ENCODE measurements around the gene LACTBL1.
A peak's percentile ranks its signal among the peaks of the same experiment; 100 is the strongest.
"Not testable (repeated sequence)": the region's sequence is repeated elsewhere in the genome, so short reads cannot be mapped to it uniquely, and the experiment has no call there.

LACTBL1 gene

DNA sequence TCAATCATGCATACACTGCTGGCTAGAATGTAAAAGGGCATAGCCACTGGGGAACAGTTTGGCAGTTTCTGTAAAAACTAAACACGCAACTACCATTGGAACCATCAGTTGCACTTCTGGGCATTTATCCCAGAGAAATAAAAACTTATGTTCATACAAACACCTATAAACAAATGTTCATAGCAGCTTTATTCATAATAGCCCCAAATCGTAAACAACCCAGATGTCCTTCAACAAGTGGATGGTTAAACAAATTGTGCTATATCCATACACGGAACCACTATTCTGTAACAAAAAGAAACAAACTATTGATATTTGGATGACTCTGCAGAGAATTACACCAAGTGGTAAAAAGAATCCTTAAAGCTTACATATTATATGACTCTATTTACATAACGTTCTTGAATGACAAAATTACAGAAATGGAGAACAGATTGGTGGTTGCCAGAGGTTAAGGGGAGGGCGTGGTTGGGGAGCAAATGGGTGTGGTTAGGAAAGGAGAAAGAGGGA lies 22.8 kb downstream of the LACTBL1 start:
- no peak for DNase-seq (ENCODE audit: low read depth in 3 of 3, low spot score in 1 of 3)

GRCh38 chr1:22945171-22945570 lies 27.5 kb downstream of the LACTBL1 start:
- DNase-seq (ENCODE audit: low read depth in 3 of 3, low spot score in 1 of 3), result not testable (repeated sequence)

DNA sequence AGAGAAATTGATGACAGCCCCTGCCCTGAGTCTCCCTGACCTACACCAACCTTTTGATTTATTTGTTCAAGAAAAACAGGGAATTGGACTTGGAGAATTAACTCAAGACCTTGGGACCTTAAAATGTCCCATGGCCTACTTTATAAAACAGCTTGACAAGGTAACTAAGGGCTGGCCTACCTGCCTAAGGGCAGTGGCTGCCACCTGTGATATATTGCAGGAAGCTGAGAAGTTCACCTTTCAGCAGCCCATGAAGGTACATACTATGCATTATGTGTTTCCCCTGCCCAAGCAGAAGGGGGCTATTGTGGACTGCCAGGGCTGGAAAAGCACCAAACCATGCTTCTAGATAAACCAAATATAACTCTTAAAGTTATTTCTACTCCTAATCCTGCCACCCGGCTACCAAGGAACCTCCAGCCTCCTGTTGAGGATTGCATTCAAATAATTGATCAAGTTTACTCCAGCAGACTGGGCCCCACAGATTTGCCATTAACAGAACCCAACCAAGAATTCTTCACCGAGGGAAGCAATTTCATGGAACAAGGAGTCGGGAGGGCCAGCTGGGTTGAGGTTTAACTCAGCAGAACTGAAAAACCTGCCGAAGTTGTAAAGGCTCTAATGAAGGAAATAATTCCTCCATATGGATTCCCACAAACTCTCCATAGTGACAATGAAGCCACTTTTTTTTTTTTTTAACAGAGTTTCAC lies 28.2 kb downstream of the LACTBL1 start:
- DNase-seq (ENCODE audit: low read depth in 3 of 3, low spot score in 1 of 3), result no peak

- no peak for DNase-seq (ENCODE audit: low read depth in 3 of 3, low spot score in 1 of 3)
Measured at GRCh38 chr1:22941257-22941656, 31.4 kb downstream of the LACTBL1 start.

GRCh38 chr1:22936681-22937080 lies 36.0 kb downstream of the LACTBL1 start:
- no peak for DNase-seq (ENCODE audit: low read depth in 3 of 3, low spot score in 1 of 3)

DNA sequence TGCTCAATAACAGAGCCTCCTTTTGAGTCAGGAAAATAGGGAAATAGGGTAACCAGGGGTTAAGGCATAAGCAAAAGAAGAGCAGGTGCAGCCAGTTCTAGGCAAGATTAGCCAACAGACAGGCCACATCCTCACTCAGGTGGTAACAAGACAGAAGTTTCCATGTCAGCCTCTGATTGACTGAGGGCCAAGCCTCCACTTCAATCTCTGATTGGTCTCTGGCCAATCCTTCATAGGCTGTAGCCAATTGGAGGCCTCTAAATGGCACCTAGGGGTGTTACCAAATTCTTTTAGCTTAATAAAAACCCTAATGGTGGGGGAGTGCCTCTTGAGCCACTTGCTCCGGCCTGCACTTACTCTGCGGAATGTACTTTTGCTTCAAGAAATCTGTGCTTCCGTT lies 37.2 kb downstream of the LACTBL1 start:
- DNase-seq (ENCODE audit: low read depth in 3 of 3, low spot score in 1 of 3), result no peak

DNA sequence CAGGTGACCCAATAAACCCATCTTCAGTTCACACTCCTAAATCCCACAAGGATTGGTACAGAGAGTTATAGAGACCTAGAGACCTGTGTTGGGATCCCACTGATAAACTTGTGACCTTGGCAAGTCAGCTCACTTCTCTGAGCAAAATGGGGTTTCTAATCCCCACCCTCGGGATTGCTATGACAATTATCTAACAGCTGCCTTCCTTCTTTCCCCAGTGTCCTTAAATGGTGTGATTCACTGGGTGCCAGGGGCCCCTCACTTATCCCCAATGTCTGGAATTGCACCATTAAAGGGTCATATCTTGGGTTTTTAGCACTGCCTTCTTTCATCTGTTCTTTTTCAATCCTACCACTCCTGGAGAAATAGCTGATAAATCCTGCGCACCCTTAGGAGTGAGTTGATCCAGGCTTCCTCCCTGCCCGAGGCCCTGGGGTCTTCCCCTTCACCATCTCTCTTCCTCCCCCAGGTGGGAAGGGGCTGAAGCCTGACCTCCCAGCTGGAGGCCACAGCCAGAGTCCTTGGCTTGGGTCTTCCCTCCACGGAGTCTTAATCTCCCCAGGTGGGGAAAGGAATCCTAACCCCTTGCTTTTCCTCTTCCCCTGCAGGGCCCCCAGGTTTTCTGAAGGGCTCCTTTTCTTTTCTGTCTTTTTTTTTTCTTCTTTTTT lies 39.7 kb downstream of the LACTBL1 start:
- DNase-seq (ENCODE audit: low read depth in 3 of 3, low spot score in 1 of 3), result no peak

GRCh38 chr1:22930240-22930912 lies 42.3 kb downstream of the LACTBL1 start:
- peak in 1 of 3 donors; percentile 5 for DNase-seq (ENCODE audit: low read depth in 3 of 3, low spot score in 1 of 3)

DNA sequence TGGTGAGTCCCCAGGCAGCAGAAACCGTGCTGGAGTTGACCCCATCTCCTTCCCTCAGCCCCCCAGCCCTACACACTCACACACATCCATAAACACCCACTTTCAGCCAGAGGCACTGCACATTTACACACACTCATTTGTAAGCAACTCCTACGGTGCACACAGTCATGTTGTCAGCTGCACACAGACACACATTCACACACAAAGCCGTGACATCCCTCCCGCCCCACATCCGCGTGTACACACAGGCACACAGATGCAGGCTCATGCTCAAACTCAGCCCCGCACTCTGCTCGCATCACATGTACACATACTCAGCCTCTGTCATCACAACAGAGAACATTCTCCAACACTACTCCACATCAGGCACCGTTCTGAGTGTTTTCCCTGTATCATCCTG lies 47.6 kb downstream of the LACTBL1 start:
- DNase-seq (ENCODE audit: low read depth in 3 of 3, low spot score in 1 of 3), result no peak

- no peak for DNase-seq (ENCODE audit: low read depth in 3 of 3, low spot score in 1 of 3)
Measured at GRCh38 chr1:22922640-22923039, 50.0 kb downstream of the LACTBL1 start.

GRCh38 chr1:22921452-22922126 lies 51.1 kb downstream of the LACTBL1 start:
- DNase-seq (ENCODE audit: low read depth in 3 of 3, low spot score in 1 of 3), result no peak

- DNase-seq (ENCODE audit: low read depth in 3 of 3, low spot score in 1 of 3), result no peak
Measured at GRCh38 chr1:22920734-22921451, 51.8 kb downstream of the LACTBL1 start.

- DNase-seq (ENCODE audit: low read depth in 3 of 3, low spot score in 1 of 3), result no peak
Measured at GRCh38 chr1:22920026-22920733, 52.5 kb downstream of the LACTBL1 start.

DNA sequence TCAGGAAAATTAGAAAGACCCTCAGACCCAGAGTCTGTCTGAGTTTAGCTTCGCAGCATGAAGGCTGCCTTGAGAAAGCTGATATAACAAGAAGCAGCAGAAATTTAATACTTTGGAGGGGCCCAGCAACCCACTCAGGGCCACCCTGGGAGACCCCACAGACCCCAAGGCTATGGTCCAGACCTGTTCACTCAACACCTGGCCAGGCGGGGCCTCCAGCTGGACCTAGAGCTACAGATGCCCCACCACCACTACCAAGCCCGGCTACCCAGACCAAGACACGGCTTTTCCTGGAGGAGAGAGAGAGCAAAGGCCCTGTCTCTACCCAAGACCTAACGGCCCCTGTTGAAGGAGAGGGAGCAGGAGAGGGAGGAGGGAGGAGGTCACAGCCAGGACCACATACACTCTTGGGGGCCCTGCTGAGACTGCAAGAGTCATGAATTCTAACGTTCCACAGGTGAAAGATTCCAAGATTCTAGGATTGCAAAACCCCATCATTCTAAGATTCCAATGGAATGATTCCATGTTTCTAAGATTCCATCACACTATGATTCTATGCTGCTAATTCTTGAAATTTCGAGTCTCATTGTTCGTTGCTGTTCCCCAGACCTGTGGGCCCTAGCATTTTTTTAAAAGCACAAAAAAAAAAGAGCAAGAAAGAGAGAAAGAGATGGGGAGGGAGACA lies 53.2 kb downstream of the LACTBL1 start:
- DNase-seq (ENCODE audit: low read depth in 3 of 3, low spot score in 1 of 3), result no peak

- no peak for DNase-seq (ENCODE audit: low read depth in 3 of 3, low spot score in 1 of 3)
Measured at GRCh38 chr1:22918644-22919043, 54.0 kb downstream of the LACTBL1 start.

- DNase-seq (ENCODE audit: low read depth in 3 of 3, low spot score in 1 of 3), result no peak
Measured at GRCh38 chr1:22917989-22918388, 54.7 kb downstream of the LACTBL1 start.

- no peak for DNase-seq (ENCODE audit: low read depth in 3 of 3, low spot score in 1 of 3)
Measured at GRCh38 chr1:22916471-22916820, 56.2 kb downstream of the LACTBL1 start.

DNA sequence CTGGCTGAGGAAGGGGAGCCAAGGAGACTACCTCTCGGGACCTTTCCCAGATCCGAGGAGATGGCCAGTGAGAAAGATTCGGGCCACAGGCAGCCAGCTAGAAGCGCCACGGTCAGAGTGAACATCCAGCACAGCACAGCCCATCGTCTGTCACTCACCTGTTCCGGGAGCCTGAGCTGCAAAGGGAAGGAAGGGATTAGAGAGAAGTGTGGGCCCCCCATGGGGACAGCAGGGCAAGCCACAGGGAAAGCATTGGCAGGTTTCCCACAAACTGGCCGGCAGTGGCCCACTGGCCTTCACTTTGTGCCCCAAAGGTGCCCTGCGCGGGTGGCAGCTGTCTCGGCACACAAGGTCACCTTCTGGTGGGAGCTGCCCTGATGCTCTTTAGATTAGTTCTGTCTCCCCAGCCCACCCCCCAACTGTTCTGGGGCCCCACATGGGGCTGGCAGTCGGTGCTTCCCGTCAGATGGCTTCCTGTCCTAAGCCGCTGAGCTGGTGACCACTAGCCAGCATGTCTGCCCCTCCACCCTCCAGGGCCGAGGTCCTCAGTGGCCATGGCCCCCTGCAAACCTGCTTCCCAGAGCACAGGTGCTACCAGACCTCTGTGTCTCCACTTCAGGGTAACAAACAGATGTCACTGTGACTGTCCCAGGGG lies 56.7 kb downstream of the LACTBL1 start:
- DNase-seq (ENCODE audit: low read depth in 3 of 3, low spot score in 1 of 3), result no peak

- DNase-seq (ENCODE audit: low read depth in 3 of 3, low spot score in 1 of 3), result no peak
Measured at GRCh38 chr1:22915231-22915630, 57.4 kb downstream of the LACTBL1 start.
